Mesenchymal stem cell (in vitro differentiated cells and primary cell): ENCODE data around the gene CLDN19.
A peak's percentile ranks its signal among the peaks of the same experiment; 100 is the strongest.

ENCODE experiments used
- DNase-seq: peaks from one replicate; pipeline ENCODE4 v3.0.0-alpha.2; 2013
- H2AFZ ChIP-seq: one replicate; pipeline ENCODE4 v1.6.1; 2013; ENCODE audit warnings: low read depth, mild to moderate bottlenecking, control low read depth, inconsistent platforms, low read length, moderate library complexity
- H2AK5ac ChIP-seq: 2 replicates; pipeline ENCODE4 v1.6.1; 2013; ENCODE audit warnings: low read length, moderate library complexity, mild to moderate bottlenecking, inconsistent platforms; ENCODE audit not compliant: severe bottlenecking
- H2BK120ac ChIP-seq: one replicate; pipeline ENCODE4 v1.6.1; 2013; ENCODE audit warnings: low read depth, mild to moderate bottlenecking, inconsistent platforms, low read length, moderate library complexity
- H2BK12ac ChIP-seq, 2 experiments: one replicate each; pipeline ENCODE4 v1.6.1; 2013; ENCODE audit warnings: inconsistent platforms in 2 of 2, low read length in 2 of 2, mild to moderate bottlenecking in 2 of 2, moderate library complexity in 2 of 2, control low read depth in 1 of 2
- H2BK15ac ChIP-seq: one replicate; pipeline ENCODE4 v1.6.1; 2013; ENCODE audit warnings: mild to moderate bottlenecking, low read depth, inconsistent platforms; ENCODE audit not compliant: poor library complexity, severe bottlenecking
- H2BK5ac ChIP-seq: 2 replicates; pipeline ENCODE4 v1.6.1; 2013; ENCODE audit warnings: low read depth, mild to moderate bottlenecking, low read length, control low read depth, inconsistent platforms; ENCODE audit not compliant: poor library complexity, severe bottlenecking
- H3K14ac ChIP-seq, 2 experiments: one replicate each; pipeline ENCODE4 v1.6.1; 2013; ENCODE audit warnings: inconsistent platforms in 2 of 2, low read length in 2 of 2, control low read depth in 1 of 2, mild to moderate bottlenecking in 1 of 2, moderate library complexity in 1 of 2
- H3K18ac ChIP-seq, 2 experiments: one replicate each; pipeline ENCODE4 v1.6.1; 2013; ENCODE audit warnings: inconsistent platforms in 2 of 2, low read length in 2 of 2, control low read depth in 1 of 2, low read depth in 1 of 2, mild to moderate bottlenecking in 1 of 2
- H3K23ac ChIP-seq, 2 experiments: one replicate each; pipeline ENCODE4 v1.6.1; 2013; ENCODE audit warnings: inconsistent platforms in 2 of 2, low read length in 2 of 2, mild to moderate bottlenecking in 2 of 2, moderate library complexity in 2 of 2, control low read depth in 1 of 2
- H3K27ac ChIP-seq: 2 replicates; pipeline ENCODE4 v1.5.1; 2013; ENCODE audit warnings: mild to moderate bottlenecking, moderate library complexity, low read length, control low read depth, inconsistent platforms; ENCODE audit not compliant: poor library complexity, severe bottlenecking
- H3K27me3 ChIP-seq, 2 experiments: 2 replicates each; pipeline versions ENCODE4 v1.6.1 to v1.7.0; 2013; ENCODE audit warnings: low read length in 2 of 2, mild to moderate bottlenecking in 2 of 2, moderate library complexity in 2 of 2, control low read depth in 1 of 2, inconsistent platforms in 1 of 2; ENCODE audit not compliant: control insufficient read depth in 1 of 2, insufficient read depth in 1 of 2
- H3K36me3 ChIP-seq, 2 experiments: 2 replicates each; pipeline versions ENCODE4 v1.6.1 to v1.7.0; 2013; ENCODE audit warnings: low read length in 2 of 2, control low read depth in 1 of 2, inconsistent platforms in 1 of 2, low read depth in 1 of 2, mild to moderate bottlenecking in 1 of 2; ENCODE audit not compliant: insufficient read depth in 2 of 2, control insufficient read depth in 1 of 2
- H3K4ac ChIP-seq, 2 experiments: one replicate each; pipeline ENCODE4 v1.6.1; 2013; ENCODE audit warnings: inconsistent platforms in 2 of 2, low read length in 2 of 2, mild to moderate bottlenecking in 2 of 2, moderate library complexity in 2 of 2, control low read depth in 1 of 2, low read depth in 1 of 2
- H3K4me1 ChIP-seq: 2 replicates; pipeline ENCODE4 v1.6.1; 2013; ENCODE audit warnings: low read depth, low read length, control low read depth; ENCODE audit not compliant: control insufficient read depth, insufficient read depth
- H3K4me2 ChIP-seq: 2 replicates; pipeline ENCODE4 v1.6.1; 2013; ENCODE audit warnings: low read length, mild to moderate bottlenecking, inconsistent platforms; ENCODE audit not compliant: poor library complexity, severe bottlenecking
- H3K4me3 ChIP-seq, 2 experiments: 2 replicates each; pipeline versions ENCODE4 v1.5.1 to v1.7.0; 2013; ENCODE audit warnings: low read length in 2 of 2, mild to moderate bottlenecking in 2 of 2, control low read depth in 1 of 2, low read depth in 1 of 2; ENCODE audit not compliant: insufficient read depth in 1 of 2
- H3K79me1 ChIP-seq: replicated peaks from 2 replicates; pipeline ENCODE4 v1.6.1; 2013; ENCODE audit warnings: mild to moderate bottlenecking, control low read depth, low read length, inconsistent platforms; ENCODE audit not compliant: poor library complexity, severe bottlenecking
- H3K9ac ChIP-seq: 2 replicates; pipeline ENCODE4 v1.7.0; 2013; ENCODE audit warnings: mild to moderate bottlenecking, low read length, moderate library complexity
- H3K9me3 ChIP-seq: 2 replicates; pipeline ENCODE4 v1.7.0; 2013; ENCODE audit warnings: mild to moderate bottlenecking, low read length; ENCODE audit not compliant: control insufficient read depth
- H4K8ac ChIP-seq: one replicate; pipeline ENCODE4 v1.6.1; 2013; ENCODE audit warnings: inconsistent platforms, mild to moderate bottlenecking, low read length, moderate library complexity
- H4K91ac ChIP-seq: one replicate; pipeline ENCODE4 v1.6.1; 2013; ENCODE audit warnings: mild to moderate bottlenecking, low read length, inconsistent platforms
- WGBS: methylation state at CpG from one replicate; pipeline ENCODE4 v1.1.7; 2013; ENCODE audit warnings: mixed read lengths; 5-methylcytosine and 5-hydroxymethylcytosine counted together

CLDN19 gene

GRCh38 chr1:42698081-42698813 lies 41.8 kb downstream of the CLDN19 start:
- Histone ChIP-seq H3K14ac (no peak overlapping the region), H4K8ac (no peak overlapping the region), H3K18ac (no peak overlapping the region), H2AK5ac (no peak overlapping the region), H2BK5ac (no peak overlapping the region), H3K4me2 (no peak overlapping the region), H2BK120ac (no peak overlapping the region), H3K9ac (no peak overlapping the region), H3K27me3 (no peaks in the 10 kb centered on the region), H3K23ac (no peak overlapping the region), H3K36me3 (peaks cover 18 to 98% of the 10 kb centered on the region in 2 experiments), H2BK12ac (no peak overlapping the region), H4K91ac (no peak overlapping the region), H3K4me3 (no peak overlapping the region), H3K9me3 (no peaks in the 10 kb centered on the region), H3K27ac (no peak overlapping the region), H3K4ac (no peak overlapping the region), H2BK15ac (no peak overlapping the region), H3K4me1 (no peaks in the 10 kb centered on the region), H3K79me1 (peaks cover 19% of the 10 kb centered on the region), H2AFZ (no peak overlapping the region)
- no peak for DNase-seq
- 96% methylated on average over 4 of the region's 4 CpGs for WGBS

DNA sequence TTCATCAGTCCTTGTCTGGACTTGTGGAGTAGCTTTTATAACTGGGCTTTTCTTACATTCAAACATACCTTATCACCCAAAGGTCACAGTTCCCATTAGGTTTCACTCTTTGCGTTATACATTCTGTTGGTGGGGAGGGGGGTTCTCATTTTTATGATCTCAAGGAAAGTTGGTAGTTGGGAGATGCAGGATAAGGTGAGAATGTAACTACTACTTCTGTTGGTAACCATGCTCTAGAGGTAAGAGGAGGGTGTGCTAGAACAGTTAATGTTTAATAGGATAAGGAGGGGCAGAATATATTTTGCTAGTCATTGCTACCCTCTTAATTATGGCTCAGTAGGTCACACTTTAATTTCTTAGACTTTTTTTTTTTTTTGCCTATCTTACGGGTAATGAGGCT lies 47.1 kb downstream of the CLDN19 start:
- Histone ChIP-seq H2BK5ac (no peak overlapping the region), H3K36me3 (peaks cover 3 to 73% of the 10 kb centered on the region in 2 experiments), H3K9me3 (no peaks in the 10 kb centered on the region), H3K4ac (no peak overlapping the region), H2BK15ac (no peak overlapping the region), H3K18ac (no peak overlapping the region), H2AFZ (no peak overlapping the region), H3K79me1 (peaks cover 4% of the 10 kb centered on the region), H3K27me3 (no peaks in the 10 kb centered on the region), H4K8ac (no peak overlapping the region), H3K14ac (no peak overlapping the region), H3K4me1 (peaks cover 7% of the 10 kb centered on the region), H3K9ac (no peak overlapping the region), H2BK12ac (no peak overlapping the region), H3K27ac (no peak overlapping the region), H2BK120ac (no peak overlapping the region), H2AK5ac (no peak overlapping the region), H3K4me2 (no peak overlapping the region), H3K23ac (no peak overlapping the region), H3K4me3 (no peak overlapping the region), H4K91ac (no peak overlapping the region)
- 81% methylated on average over 2 of the region's 2 CpGs for WGBS
- no peak for DNase-seq

DNA sequence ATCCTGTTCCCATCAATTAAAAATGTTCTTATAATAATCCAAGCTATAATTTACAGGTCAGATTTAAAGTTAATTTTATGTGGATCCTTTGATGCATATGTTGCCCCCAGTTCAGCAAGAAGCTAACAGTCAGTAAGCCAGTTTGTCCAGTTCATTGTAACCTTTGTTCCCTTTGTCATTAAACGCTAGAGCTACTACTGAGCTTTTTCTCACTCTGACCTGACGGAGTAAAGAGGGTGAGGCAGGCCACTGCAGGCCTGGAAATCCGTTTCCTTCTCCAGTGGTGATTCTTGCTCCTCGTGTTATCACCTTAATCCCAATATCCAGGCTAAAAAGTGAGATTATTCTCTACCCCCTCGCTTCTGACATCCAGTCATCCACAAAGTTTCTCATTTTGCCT lies 47.6 kb downstream of the CLDN19 start:
- H3K4ac ChIP-seq: no peak overlapping the region
- no peak overlapping the region for H2BK5ac ChIP-seq
- no peaks in the 10 kb centered on the region for H3K27me3 ChIP-seq
- no peak overlapping the region for H3K27ac ChIP-seq
- H3K79me1 ChIP-seq: peaks cover 2% of the 10 kb centered on the region
- peak overlapping the region; percentile 12 for H3K9ac ChIP-seq
- no peak for DNase-seq
- H2BK12ac ChIP-seq: no peak overlapping the region
- no peak overlapping the region for H3K14ac ChIP-seq
- H3K4me2 ChIP-seq: no peak overlapping the region
- peaks cover 3 to 73% of the 10 kb centered on the region in 2 experiments for H3K36me3 ChIP-seq
- no peak overlapping the region for H2AFZ ChIP-seq
- H3K23ac ChIP-seq: no peak overlapping the region
- no peak overlapping the region for H4K8ac ChIP-seq
- H3K18ac ChIP-seq: no peak overlapping the region
- no peak overlapping the region for H2AK5ac ChIP-seq
- H3K9me3 ChIP-seq: no peaks in the 10 kb centered on the region
- no peak overlapping the region for H2BK15ac ChIP-seq
- H4K91ac ChIP-seq: no peak overlapping the region
- no peak overlapping the region for H3K4me3 ChIP-seq
- 86% methylated on average over 5 of the region's 5 CpGs for WGBS
- peaks cover 7% of the 10 kb centered on the region for H3K4me1 ChIP-seq
- H2BK120ac ChIP-seq: no peak overlapping the region

DNA sequence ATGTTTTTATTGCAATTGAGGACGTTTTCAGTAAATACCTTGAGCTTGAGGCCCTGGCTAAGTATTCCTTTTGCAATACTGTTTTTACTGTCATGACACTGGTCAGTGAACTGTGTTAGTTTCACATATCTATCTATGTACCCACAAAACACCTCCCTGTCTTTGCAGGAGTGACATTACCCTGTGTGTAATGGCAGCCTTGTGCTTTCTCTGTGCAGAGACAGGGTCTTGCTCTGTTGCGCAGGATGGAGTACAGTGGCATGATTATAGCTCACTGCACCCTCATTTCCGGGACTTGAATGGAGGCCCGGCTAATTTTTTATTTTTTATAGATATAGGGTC lies 48.9 kb downstream of the CLDN19 start:
- DNase-seq: no peak
- Histone ChIP-seq H3K14ac (no peak overlapping the region), H3K4me3 (no peak overlapping the region), H3K9ac (no peak overlapping the region), H2BK5ac (no peak overlapping the region), H3K23ac (no peak overlapping the region), H3K27ac (no peak overlapping the region), H2BK12ac (no peak overlapping the region), H2AK5ac (no peak overlapping the region), H4K91ac (no peak overlapping the region), H3K27me3 (no peaks in the 10 kb centered on the region), H3K4ac (no peak overlapping the region), H3K4me1 (peaks cover 7% of the 10 kb centered on the region), H3K36me3 (peaks cover 0 to 69% of the 10 kb centered on the region in 2 experiments), H2BK120ac (no peak overlapping the region), H4K8ac (no peak overlapping the region), H3K4me2 (no peak overlapping the region), H3K9me3 (no peaks in the 10 kb centered on the region), H2AFZ (no peak overlapping the region), H3K79me1 (no peaks in the 10 kb centered on the region), H3K18ac (no peak overlapping the region), H2BK15ac (no peak overlapping the region)
- WGBS: 88% methylated on average over 3 of the region's 4 CpGs
